ENCODE measurements around the gene CLSTN3. TPM values are rescaled to one million over a fixed set of nuclear protein-coding genes. Genes with fewer than 3 reads are reported as not detected.

The CLSTN3 gene
- total and polyA plus RNA-seq, 9 of the 15 experiments (the other 6 are each of a cell fraction or from before 2014, with no cell fraction given), result 0.08 to 23.2 (median 11.0) TPM

DNA sequence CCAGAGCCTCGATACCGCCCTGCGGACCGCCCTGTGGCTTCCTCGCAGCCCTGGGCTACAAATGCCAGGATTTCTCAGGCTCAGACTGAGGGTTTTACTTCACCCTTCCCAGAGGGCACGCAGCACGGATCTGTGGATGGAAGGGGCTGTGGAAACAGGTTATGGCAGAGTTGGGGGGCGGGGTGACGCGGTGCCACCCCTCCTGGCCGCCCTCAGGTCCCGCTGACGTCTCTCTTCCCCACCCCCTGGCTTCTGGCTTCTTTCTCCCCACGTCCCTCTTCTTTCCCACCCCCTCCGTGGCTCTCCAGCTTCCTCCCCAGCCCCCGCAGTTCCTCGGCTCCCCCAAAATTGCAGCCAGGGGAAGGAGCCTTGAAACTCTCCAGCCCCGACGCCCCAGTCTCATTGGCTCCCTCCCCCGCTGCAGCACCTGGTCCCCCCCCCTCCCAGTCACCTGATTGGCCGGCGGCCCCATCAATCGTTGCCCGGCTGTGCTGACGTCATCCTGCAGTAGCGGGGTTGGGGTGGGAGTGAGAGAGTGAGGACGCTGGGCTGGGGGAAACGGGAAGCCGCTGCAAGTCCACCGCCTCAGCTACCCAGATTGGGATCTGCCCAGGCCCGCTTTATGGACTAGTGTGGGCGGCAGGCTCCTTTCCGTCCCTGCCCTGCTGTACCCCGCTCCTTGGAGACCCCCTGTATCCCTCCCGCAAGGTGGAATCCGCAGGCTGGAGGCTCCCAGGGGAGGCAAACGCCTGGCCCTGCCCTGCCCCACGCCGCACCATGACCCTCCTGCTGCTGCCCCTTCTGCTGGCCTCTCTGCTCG, at the start of gene CLSTN3 (continued):
- TF ChIP-seq CREM (IDR thresholded peaks at IDR 0.05; ENCODE audit: low read depth) (peak; percentile 95), ZZZ3 (IDR thresholded peaks at IDR 0.05) (no peak), POLR2G (IDR thresholded peaks at IDR 0.05; ENCODE audit: low read depth, low read length) (peak; percentile 52; the same call in 1 of the 2 replicates), CREBBP (IDR thresholded peaks at IDR 0.05; ENCODE audit: low read depth, low read length) (no peak), FOSL1 (tag; conservative IDR thresholded peaks at IDR 0.05) (0 out of 2 replicates have a peak, but pooled peaks have one; percentile 14), PHF21A (IDR thresholded peaks at IDR 0.05; ENCODE audit: borderline replicate concordance, low read depth) (no peak), SRSF7 (optimal IDR thresholded peaks at IDR 0.05; ENCODE audit: low read depth, low read length) (no peak), ZNF408 (CRISPR knock-in tag; IDR thresholded peaks at IDR 0.05; ENCODE audit: low read depth) (no peak), HNRNPK (IDR thresholded peaks at IDR 0.05; ENCODE audit: low read depth, low read length, poor library complexity, severe bottlenecking) (no peak), PTRF (tag; IDR thresholded peaks at IDR 0.05) (no peak), ZNF57 (CRISPR knock-in tag; IDR thresholded peaks at IDR 0.05) (no peak), RBM17 (IDR thresholded peaks at IDR 0.05; ENCODE audit: borderline replicate concordance, low read depth, low read length) (no peak), NFYB (IDR thresholded peaks at IDR 0.05; ENCODE audit: extremely low read depth, insufficient read length) (peak; percentile 82), PCBP1 (IDR thresholded peaks at IDR 0.05; ENCODE audit: low read depth, low read length, poor library complexity, severe bottlenecking) (no peak), HDAC6 (IDR thresholded peaks at IDR 0.05; ENCODE audit: low read depth, low read length) (no peak), KLF13 (tag; IDR thresholded peaks at IDR 0.05; ENCODE audit: borderline replicate concordance, low read depth) (no peak), ATF1 (CRISPR knock-in tag; IDR thresholded peaks at IDR 0.05) (peak; percentile 72), ATF1 (tag; IDR thresholded peaks at IDR 0.05) (peak; percentile 89), ZNF586 (CRISPR knock-in tag; conservative IDR thresholded peaks at IDR 0.05) (no peak), RBM25 (IDR thresholded peaks at IDR 0.05; ENCODE audit: low read depth, low read length, severe bottlenecking) (peak; percentile 50), MBD2 (IDR thresholded peaks at IDR 0.05; ENCODE audit: borderline replicate concordance, low read depth) (peak; percentile 67; the same call in 1 of the 2 replicates)
- TF ChIP-seq, protein P1, sequence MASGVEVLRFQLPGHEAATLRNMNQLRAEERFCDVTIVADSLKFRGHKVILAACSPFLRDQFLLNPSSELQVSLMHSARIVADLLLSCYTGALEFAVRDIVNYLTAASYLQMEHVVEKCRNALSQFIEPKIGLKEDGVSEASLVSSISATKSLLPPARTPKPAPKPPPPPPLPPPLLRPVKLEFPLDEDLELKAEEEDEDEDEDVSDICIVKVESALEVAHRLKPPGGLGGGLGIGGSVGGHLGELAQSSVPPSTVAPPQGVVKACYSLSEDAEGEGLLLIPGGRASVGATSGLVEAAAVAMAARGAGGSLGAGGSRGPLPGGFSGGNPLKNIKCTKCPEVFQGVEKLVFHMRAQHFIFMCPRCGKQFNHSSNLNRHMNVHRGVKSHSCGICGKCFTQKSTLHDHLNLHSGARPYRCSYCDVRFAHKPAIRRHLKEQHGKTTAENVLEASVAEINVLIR (CRISPR knock-in tag; IDR thresholded peaks at IDR 0.05), result peak; percentile 64; the same call in 1 of the 2 replicates
- TF ChIP-seq, protein P2, sequence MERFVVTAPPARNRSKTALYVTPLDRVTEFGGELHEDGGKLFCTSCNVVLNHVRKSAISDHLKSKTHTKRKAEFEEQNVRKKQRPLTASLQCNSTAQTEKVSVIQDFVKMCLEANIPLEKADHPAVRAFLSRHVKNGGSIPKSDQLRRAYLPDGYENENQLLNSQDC (CRISPR knock-in tag; IDR thresholded peaks at IDR 0.05), result no peak
- TF ChIP-seq, protein P3, sequence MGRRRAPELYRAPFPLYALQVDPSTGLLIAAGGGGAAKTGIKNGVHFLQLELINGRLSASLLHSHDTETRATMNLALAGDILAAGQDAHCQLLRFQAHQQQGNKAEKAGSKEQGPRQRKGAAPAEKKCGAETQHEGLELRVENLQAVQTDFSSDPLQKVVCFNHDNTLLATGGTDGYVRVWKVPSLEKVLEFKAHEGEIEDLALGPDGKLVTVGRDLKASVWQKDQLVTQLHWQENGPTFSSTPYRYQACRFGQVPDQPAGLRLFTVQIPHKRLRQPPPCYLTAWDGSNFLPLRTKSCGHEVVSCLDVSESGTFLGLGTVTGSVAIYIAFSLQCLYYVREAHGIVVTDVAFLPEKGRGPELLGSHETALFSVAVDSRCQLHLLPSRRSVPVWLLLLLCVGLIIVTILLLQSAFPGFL (CRISPR knock-in tag; IDR thresholded peaks at IDR 0.05), result no peak
- TF ChIP-seq, protein P4, sequence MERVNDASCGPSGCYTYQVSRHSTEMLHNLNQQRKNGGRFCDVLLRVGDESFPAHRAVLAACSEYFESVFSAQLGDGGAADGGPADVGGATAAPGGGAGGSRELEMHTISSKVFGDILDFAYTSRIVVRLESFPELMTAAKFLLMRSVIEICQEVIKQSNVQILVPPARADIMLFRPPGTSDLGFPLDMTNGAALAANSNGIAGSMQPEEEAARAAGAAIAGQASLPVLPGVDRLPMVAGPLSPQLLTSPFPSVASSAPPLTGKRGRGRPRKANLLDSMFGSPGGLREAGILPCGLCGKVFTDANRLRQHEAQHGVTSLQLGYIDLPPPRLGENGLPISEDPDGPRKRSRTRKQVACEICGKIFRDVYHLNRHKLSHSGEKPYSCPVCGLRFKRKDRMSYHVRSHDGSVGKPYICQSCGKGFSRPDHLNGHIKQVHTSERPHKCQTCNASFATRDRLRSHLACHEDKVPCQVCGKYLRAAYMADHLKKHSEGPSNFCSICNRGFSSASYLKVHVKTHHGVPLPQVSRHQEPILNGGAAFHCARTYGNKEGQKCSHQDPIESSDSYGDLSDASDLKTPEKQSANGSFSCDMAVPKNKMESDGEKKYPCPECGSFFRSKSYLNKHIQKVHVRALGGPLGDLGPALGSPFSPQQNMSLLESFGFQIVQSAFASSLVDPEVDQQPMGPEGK (CRISPR knock-in tag; IDR thresholded peaks at IDR 0.05; ENCODE audit: borderline replicate concordance), result no peak

All from K562 (cell line).